ENCODE measurements around the gene SRGN. TPM values are rescaled to one million over a fixed set of nuclear protein-coding genes. Genes with fewer than 3 reads are reported as not detected.
A peak's percentile ranks its signal among the peaks of the same experiment; 100 is the strongest.

Gene SRGN
- total and polyA plus RNA-seq, 2 donors (not counting 1 experiment from before 2014, with no cell fraction given), result 83.9 to 363 TPM

- Histone ChIP-seq H3K9me3 (ENCODE audit: control insufficient read depth, insufficient read depth, low read depth, low read length) (no peaks in the 10 kb centered on the region), H3K9ac (ENCODE audit: insufficient read depth, low read length) (no peak overlapping the region), H3K4me1 (ENCODE audit: control insufficient read depth, extremely low read depth, insufficient read depth, low read length) (peaks cover 2% of the 10 kb centered on the region), H3K4me3 (replicated peaks in 1 of 4; ENCODE audit: control extremely low read depth in 1 of 4, insufficient read depth in 1 of 4, low read depth in 3 of 4, low read length in 4 of 4) (no peak overlapping the region), H3K36me3 (ENCODE audit: control insufficient read depth, insufficient read depth, low read length) (no peaks in the 10 kb centered on the region), H3K27ac (ENCODE audit: insufficient read depth, low read length) (no peak overlapping the region), H4K20me1 (ENCODE audit: control insufficient read depth, extremely low read depth, insufficient read depth, low read length) (no peaks in the 10 kb centered on the region), H2AFZ (ENCODE audit: low read length) (no peak overlapping the region), H3K79me2 (ENCODE audit: control insufficient read depth, insufficient read depth, low read length) (peaks cover 2% of the 10 kb centered on the region), H3K4me2 (ENCODE audit: extremely low read depth, insufficient read depth, low read length) (no peak overlapping the region), H3K27me3 (ENCODE audit: control insufficient read depth, insufficient read depth, low read length) (no peaks in the 10 kb centered on the region)
- DNase-seq (ENCODE audit: low read depth in 2 of 2), result peak; percentile 15 to 58
- TF ChIP-seq, protein P1, sequence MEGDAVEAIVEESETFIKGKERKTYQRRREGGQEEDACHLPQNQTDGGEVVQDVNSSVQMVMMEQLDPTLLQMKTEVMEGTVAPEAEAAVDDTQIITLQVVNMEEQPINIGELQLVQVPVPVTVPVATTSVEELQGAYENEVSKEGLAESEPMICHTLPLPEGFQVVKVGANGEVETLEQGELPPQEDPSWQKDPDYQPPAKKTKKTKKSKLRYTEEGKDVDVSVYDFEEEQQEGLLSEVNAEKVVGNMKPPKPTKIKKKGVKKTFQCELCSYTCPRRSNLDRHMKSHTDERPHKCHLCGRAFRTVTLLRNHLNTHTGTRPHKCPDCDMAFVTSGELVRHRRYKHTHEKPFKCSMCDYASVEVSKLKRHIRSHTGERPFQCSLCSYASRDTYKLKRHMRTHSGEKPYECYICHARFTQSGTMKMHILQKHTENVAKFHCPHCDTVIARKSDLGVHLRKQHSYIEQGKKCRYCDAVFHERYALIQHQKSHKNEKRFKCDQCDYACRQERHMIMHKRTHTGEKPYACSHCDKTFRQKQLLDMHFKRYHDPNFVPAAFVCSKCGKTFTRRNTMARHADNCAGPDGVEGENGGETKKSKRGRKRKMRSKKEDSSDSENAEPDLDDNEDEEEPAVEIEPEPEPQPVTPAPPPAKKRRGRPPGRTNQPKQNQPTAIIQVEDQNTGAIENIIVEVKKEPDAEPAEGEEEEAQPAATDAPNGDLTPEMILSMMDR (conservative IDR thresholded peaks at IDR 0.05 in 1 of 2, IDR thresholded peaks at IDR 0.05 in 1 of 2; ENCODE audit: low read depth in 1 of 2, low read length in 2 of 2), result peak; percentile 15 to 35
- no peak for TF ChIP-seq EZH2 (IDR thresholded peaks at IDR 0.05; ENCODE audit: low read length, missing control alignments)
These were observed 6.0 kb downstream of the SRGN start for GRCh38 chr10:69093933-69094332.

- Histone ChIP-seq H3K27me3 (ENCODE audit: control insufficient read depth, insufficient read depth, low read length) (no peaks in the 10 kb centered on the region), H3K4me2 (ENCODE audit: extremely low read depth, insufficient read depth, low read length) (no peak overlapping the region), H3K4me1 (ENCODE audit: control insufficient read depth, extremely low read depth, insufficient read depth, low read length) (no peaks in the 10 kb centered on the region), H3K36me3 (ENCODE audit: control insufficient read depth, insufficient read depth, low read length) (no peaks in the 10 kb centered on the region), H4K20me1 (ENCODE audit: control insufficient read depth, extremely low read depth, insufficient read depth, low read length) (no peaks in the 10 kb centered on the region), H3K9ac (ENCODE audit: insufficient read depth, low read length) (no peak overlapping the region), H3K79me2 (ENCODE audit: control insufficient read depth, insufficient read depth, low read length) (peaks cover 2% of the 10 kb centered on the region), H3K27ac (ENCODE audit: insufficient read depth, low read length) (no peak overlapping the region), H2AFZ (ENCODE audit: low read length) (no peak overlapping the region), H3K9me3 (ENCODE audit: control insufficient read depth, insufficient read depth, low read depth, low read length) (no peaks in the 10 kb centered on the region), H3K4me3 (replicated peaks in 1 of 4; ENCODE audit: control extremely low read depth in 1 of 4, insufficient read depth in 1 of 4, low read depth in 3 of 4, low read length in 4 of 4) (no peak overlapping the region)
- no peak for DNase-seq (ENCODE audit: low read depth in 2 of 2)
- TF ChIP-seq, protein P1 (conservative IDR thresholded peaks at IDR 0.05 in 1 of 2, IDR thresholded peaks at IDR 0.05 in 1 of 2; ENCODE audit: low read depth in 1 of 2, low read length in 2 of 2), result no peak
- TF ChIP-seq EZH2 (IDR thresholded peaks at IDR 0.05; ENCODE audit: low read length, missing control alignments), result no peak
These were observed 8.1 kb downstream of the SRGN start for GRCh38 chr10:69096045-69096444.

GRCh38 chr10:69097729-69098128, 9.8 kb downstream of the SRGN start:
- H2AFZ ChIP-seq (ENCODE audit: low read length), result no peak overlapping the region
- no peaks in the 10 kb centered on the region for H3K9me3 ChIP-seq (ENCODE audit: control insufficient read depth, insufficient read depth, low read depth, low read length)
- H4K20me1 ChIP-seq (ENCODE audit: control insufficient read depth, extremely low read depth, insufficient read depth, low read length), result no peaks in the 10 kb centered on the region
- H3K4me3 ChIP-seq (replicated peaks in 1 of 4; ENCODE audit: control extremely low read depth in 1 of 4, insufficient read depth in 1 of 4, low read depth in 3 of 4, low read length in 4 of 4), result no peak overlapping the region
- no peak overlapping the region for H3K9ac ChIP-seq (ENCODE audit: insufficient read depth, low read length)
- DNase-seq (ENCODE audit: low read depth in 2 of 2), result peak in 1 of 2 donors; percentile 33
- TF ChIP-seq, protein P1 (conservative IDR thresholded peaks at IDR 0.05 in 1 of 2, IDR thresholded peaks at IDR 0.05 in 1 of 2; ENCODE audit: low read depth in 1 of 2, low read length in 2 of 2), result no peak
- TF ChIP-seq EZH2 (IDR thresholded peaks at IDR 0.05; ENCODE audit: low read length, missing control alignments), result no peak
- no peaks in the 10 kb centered on the region for H3K27me3 ChIP-seq (ENCODE audit: control insufficient read depth, insufficient read depth, low read length)
- H3K4me2 ChIP-seq (ENCODE audit: extremely low read depth, insufficient read depth, low read length), result no peak overlapping the region
- H3K4me1 ChIP-seq (ENCODE audit: control insufficient read depth, extremely low read depth, insufficient read depth, low read length), result no peaks in the 10 kb centered on the region
- H3K27ac ChIP-seq (ENCODE audit: insufficient read depth, low read length), result no peak overlapping the region
- no peaks in the 10 kb centered on the region for H3K36me3 ChIP-seq (ENCODE audit: control insufficient read depth, insufficient read depth, low read length)
- peaks cover 2% of the 10 kb centered on the region for H3K79me2 ChIP-seq (ENCODE audit: control insufficient read depth, insufficient read depth, low read length)
